Measurements from ENCODE around the gene STXBP4. TPM values are rescaled to one million over a fixed set of nuclear protein-coding genes. Genes with fewer than 3 reads are reported as not detected.

STXBP4 gene
- total RNA-seq, 6 donors from 2014 or later = 9.1 to 24.7 (median 11.9) TPM

- H3K4me3 ChIP-seq = no peak overlapping the region
- no peaks in the 10 kb centered on the region for H3K9me3 ChIP-seq
- H3K27me3 ChIP-seq = no peaks in the 10 kb centered on the region
- ATAC-seq (ENCODE audit: low FRiP score in 2 of 2) (no peak), DNase-seq (no peak)
- H3K36me3 ChIP-seq = no peaks in the 10 kb centered on the region
- H3K27ac ChIP-seq = no peak overlapping the region
- 94 to 97% methylated on average over 3 of the region's 3 CpGs for WGBS, 2 donors
- TF ChIP-seq EP300 (IDR thresholded peaks at IDR 0.05) = no peak
- TF ChIP-seq POLR2AphosphoS5 (IDR thresholded peaks at IDR 0.05) = no peak
- TF ChIP-seq, protein P1, sequence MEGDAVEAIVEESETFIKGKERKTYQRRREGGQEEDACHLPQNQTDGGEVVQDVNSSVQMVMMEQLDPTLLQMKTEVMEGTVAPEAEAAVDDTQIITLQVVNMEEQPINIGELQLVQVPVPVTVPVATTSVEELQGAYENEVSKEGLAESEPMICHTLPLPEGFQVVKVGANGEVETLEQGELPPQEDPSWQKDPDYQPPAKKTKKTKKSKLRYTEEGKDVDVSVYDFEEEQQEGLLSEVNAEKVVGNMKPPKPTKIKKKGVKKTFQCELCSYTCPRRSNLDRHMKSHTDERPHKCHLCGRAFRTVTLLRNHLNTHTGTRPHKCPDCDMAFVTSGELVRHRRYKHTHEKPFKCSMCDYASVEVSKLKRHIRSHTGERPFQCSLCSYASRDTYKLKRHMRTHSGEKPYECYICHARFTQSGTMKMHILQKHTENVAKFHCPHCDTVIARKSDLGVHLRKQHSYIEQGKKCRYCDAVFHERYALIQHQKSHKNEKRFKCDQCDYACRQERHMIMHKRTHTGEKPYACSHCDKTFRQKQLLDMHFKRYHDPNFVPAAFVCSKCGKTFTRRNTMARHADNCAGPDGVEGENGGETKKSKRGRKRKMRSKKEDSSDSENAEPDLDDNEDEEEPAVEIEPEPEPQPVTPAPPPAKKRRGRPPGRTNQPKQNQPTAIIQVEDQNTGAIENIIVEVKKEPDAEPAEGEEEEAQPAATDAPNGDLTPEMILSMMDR (IDR thresholded peaks at IDR 0.05) = no peak
- TF ChIP-seq POLR2A (IDR thresholded peaks at IDR 0.05) = no peak
- peaks cover 8 to 33% (median 14%) of the 10 kb centered on the region in 4 donors for H3K4me1 ChIP-seq
Measured at GRCh38 chr17:54971901-54972300, 3.3 kb downstream of the STXBP4 start.

GRCh38 chr17:54972406-54973138 is 4.0 kb downstream of the STXBP4 start:
- Histone ChIP-seq H3K4me1 (peaks cover 2 to 26% (median 7%) of the 10 kb centered on the region in 4 donors), H3K9me3 (no peaks in the 10 kb centered on the region), H3K27ac (no peak overlapping the region), H3K4me3 (no peak overlapping the region), H3K27me3 (no peaks in the 10 kb centered on the region), H3K36me3 (no peaks in the 10 kb centered on the region)
- 68 to 71% methylated on average over 3 of the region's 3 CpGs for WGBS, 2 donors
- DNase-seq (no peak), ATAC-seq (ENCODE audit: low FRiP score in 2 of 2) (no peak)
- TF ChIP-seq POLR2AphosphoS5 (IDR thresholded peaks at IDR 0.05) (no peak), EP300 (IDR thresholded peaks at IDR 0.05) (no peak), POLR2A (IDR thresholded peaks at IDR 0.05) (no peak)
- TF ChIP-seq, protein P1 (IDR thresholded peaks at IDR 0.05) = no peak

- no peak for TF ChIP-seq POLR2AphosphoS5 (IDR thresholded peaks at IDR 0.05)
- no peak for TF ChIP-seq EP300 (IDR thresholded peaks at IDR 0.05)
- TF ChIP-seq, protein P1 (IDR thresholded peaks at IDR 0.05) = no peak
- no peak for TF ChIP-seq POLR2A (IDR thresholded peaks at IDR 0.05)
- DNase-seq (no peak), ATAC-seq (ENCODE audit: low FRiP score in 2 of 2) (no peak)
- H3K27ac ChIP-seq = no peak overlapping the region
- no peaks in the 10 kb centered on the region for H3K27me3 ChIP-seq
- WGBS, 2 donors = 95 to 96% methylated on average over 3 of the region's 3 CpGs
- H3K4me3 ChIP-seq = no peak overlapping the region
- H3K36me3 ChIP-seq = no peaks in the 10 kb centered on the region
- peaks cover 0 to 16% (median 1%) of the 10 kb centered on the region in 4 donors for H3K4me1 ChIP-seq
- no peaks in the 10 kb centered on the region for H3K9me3 ChIP-seq
Measured at GRCh38 chr17:54974759-54975158, 6.2 kb downstream of the STXBP4 start.

DNA sequence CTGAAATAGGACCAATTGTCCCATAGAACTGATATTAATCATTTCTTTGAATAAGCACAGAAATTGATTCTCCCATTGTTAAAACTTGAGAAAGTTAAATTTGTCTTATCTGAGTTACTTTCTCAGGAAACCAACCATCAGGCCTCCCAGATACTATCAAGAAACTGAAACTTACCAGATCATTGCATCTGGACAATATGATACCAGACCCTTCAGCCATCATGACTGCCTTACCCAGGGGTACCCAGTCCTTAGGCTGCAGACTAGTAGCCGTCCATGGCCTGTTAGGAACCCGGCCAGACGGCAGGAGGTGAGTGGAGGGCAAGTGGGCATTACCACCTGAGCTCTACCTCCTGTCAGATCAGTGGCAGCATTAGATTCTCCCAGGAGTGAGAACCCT is 7.8 kb downstream of the STXBP4 start:
- TF ChIP-seq POLR2A (IDR thresholded peaks at IDR 0.05) (no peak), POLR2AphosphoS5 (IDR thresholded peaks at IDR 0.05) (no peak), EP300 (IDR thresholded peaks at IDR 0.05) (no peak)
- TF ChIP-seq, protein P1 (IDR thresholded peaks at IDR 0.05) = no peak
- WGBS, 2 donors = 97% methylated on average over 3 of the region's 3 CpGs; no CpG with 5 or more reads in 1 of the 2 donors

More for the DNA sequence above, 7.8 kb downstream of the STXBP4 start:
- DNase-seq (no peak), ATAC-seq (ENCODE audit: low FRiP score in 2 of 2) (no peak)
- no peaks in the 10 kb centered on the region for H3K36me3 ChIP-seq
- no peak overlapping the region for H3K4me3 ChIP-seq
- peaks cover 0 to 6% (median 0%) of the 10 kb centered on the region in 4 donors for H3K4me1 ChIP-seq
- no peaks in the 10 kb centered on the region for H3K27me3 ChIP-seq
- peaks cover 0 to 6% (median 0%) of the 10 kb centered on the region in 4 donors for H3K9me3 ChIP-seq
- no peak overlapping the region for H3K27ac ChIP-seq
